H1 (cell line): ENCODE results near the gene PALM3. TPM values are rescaled to one million over a fixed set of nuclear protein-coding genes. Genes with fewer than 3 reads are reported as not detected.
A peak's percentile ranks its signal among the peaks of the same experiment; 100 is the strongest.

Source experiments
- BACH1 ChIP-seq: IDR thresholded peaks from 2 replicates; pipeline ENCODE4 v1.6.1; 2012; ENCODE audit warnings: low read length, improper control_type of control experiment
- BCL11A ChIP-seq, 2 experiments: IDR thresholded peaks; one replicate each; pipeline ENCODE4 v1.6.1; 2011; ENCODE audit warnings: low read depth in 2 of 2, low read length in 2 of 2, mild to moderate bottlenecking in 2 of 2
- CBX8 ChIP-seq: fragments of 300-800, 300-1000 bp; sonication (generic); IDR thresholded peaks from 2 replicates; pipeline ENCODE4 v1.7.1; 2016; ENCODE audit warnings: low read depth, low read length, borderline replicate concordance
- CEBPB ChIP-seq: IDR thresholded peaks from 2 replicates; pipeline ENCODE4 v1.6.1; 2012; ENCODE audit warnings: low read depth, low read length
- CHD1 ChIP-seq: IDR thresholded peaks from 2 replicates; pipeline ENCODE4 v1.6.1; 2012; ENCODE audit warnings: low read depth, low read length, improper control_type of control experiment
- CREB1 ChIP-seq: IDR thresholded peaks from 2 replicates; pipeline ENCODE4 v1.6.1; 2012; ENCODE audit warnings: inconsistent platforms
- CTBP2 ChIP-seq: IDR thresholded peaks from 2 replicates; pipeline ENCODE4 v1.7.0; 2011; ENCODE audit warnings: borderline replicate concordance, mild to moderate bottlenecking, moderate library complexity, mixed read lengths, low read length; ENCODE audit not compliant: insufficient read depth, insufficient read length
- E2F6 ChIP-seq: IDR thresholded peaks from 2 replicates; pipeline ENCODE4 v1.6.1; 2012; ENCODE audit warnings: inconsistent platforms
- GABPA ChIP-seq: IDR thresholded peaks from 2 replicates; pipeline ENCODE4 v1.6.1; 2011; ENCODE audit warnings: mild to moderate bottlenecking, low read length, moderate library complexity, borderline replicate concordance; ENCODE audit not compliant: insufficient read depth
- HDAC2 ChIP-seq, 2 experiments: fragments of 300-600 bp in 1 of 2; sonication (generic) in 1 of 2; IDR thresholded peaks; 2 replicates each; pipeline ENCODE4 v1.6.1; 2011 to 2012; ENCODE audit warnings: low read depth in 2 of 2, low read length in 2 of 2, mild to moderate bottlenecking in 2 of 2, moderate library complexity in 2 of 2, borderline replicate concordance in 1 of 2, inconsistent platforms in 1 of 2
- KDM4A ChIP-seq: IDR thresholded peaks from one replicate; pipeline ENCODE4 v1.7.1; 2012; ENCODE audit warnings: low read depth, mild to moderate bottlenecking, moderate library complexity, low read length, inconsistent platforms; ENCODE audit not compliant: severe bottlenecking
- KDM5A ChIP-seq: fragments of 200-600 bp; IDR thresholded peaks from 2 replicates; pipeline ENCODE4 v1.7.1; 2012; ENCODE audit warnings: mild to moderate bottlenecking, low read length, inconsistent platforms, mixed read lengths
- NANOG ChIP-seq: IDR thresholded peaks from 2 replicates; pipeline ENCODE4 v1.6.1; 2011; ENCODE audit warnings: low read length, low read depth, mild to moderate bottlenecking, inconsistent platforms; ENCODE audit not compliant: insufficient read depth, poor library complexity, severe bottlenecking
- PHF8 ChIP-seq: fragments of 200-600 bp; sonication (generic); conservative IDR thresholded peaks from 2 replicates; pipeline ENCODE4 v1.7.1; 2012; ENCODE audit warnings: low read depth, mild to moderate bottlenecking, inconsistent platforms, low read length, moderate library complexity
- POLR2A ChIP-seq, 2 experiments: IDR thresholded peaks; 1 replicate in 1 of 2; 2 replicates in 1 of 2; pipeline ENCODE4 v1.6.1; 2011; ENCODE audit warnings: low read depth in 2 of 2, low read length in 2 of 2, mild to moderate bottlenecking in 2 of 2; ENCODE audit errors: control extremely low read depth in 1 of 2
- RNF2 ChIP-seq: fragments of 200-900, 300-1000 bp; sonication (generic); IDR thresholded peaks from 2 replicates; pipeline ENCODE4 v1.7.1; 2016; ENCODE audit warnings: borderline replicate concordance, low read depth, mild to moderate bottlenecking, antibody characterized with exemption, low read length; ENCODE audit not compliant: poor library complexity, severe bottlenecking; ENCODE audit errors: missing control alignments
- RXRA ChIP-seq: IDR thresholded peaks from 2 replicates; pipeline ENCODE4 v1.6.1; 2011; ENCODE audit warnings: low read depth, mild to moderate bottlenecking, low read length, moderate library complexity; ENCODE audit not compliant: insufficient read depth
- SAP30 ChIP-seq: fragments of 300-600 bp; sonication (generic); IDR thresholded peaks from 2 replicates; pipeline ENCODE4 v1.7.1; 2012; ENCODE audit warnings: low read length, moderate library complexity, mild to moderate bottlenecking, inconsistent platforms; ENCODE audit not compliant: insufficient read depth, insufficient replicate concordance
- SIN3A ChIP-seq, 2 experiments: IDR thresholded peaks in 1 of 2; conservative IDR thresholded peaks in 1 of 2; 2 replicates each; pipeline ENCODE4 v1.6.1; 2011 to 2012; ENCODE audit warnings: low read length in 2 of 2, improper control_type of control experiment in 1 of 2, low read depth in 1 of 2, mild to moderate bottlenecking in 1 of 2
- TAF7 ChIP-seq: optimal IDR thresholded peaks from 2 replicates; pipeline ENCODE3; 2011; ENCODE audit warnings: low read depth, mild to moderate bottlenecking, inconsistent platforms, low read length, moderate library complexity, borderline replicate concordance
- YY1 ChIP-seq: IDR thresholded peaks from 2 replicates; pipeline ENCODE4 v1.6.1; 2011; ENCODE audit warnings: low read depth, mild to moderate bottlenecking, low read length
- polyA plus RNA-seq, 7 experiments: library from polyadenylated mRNA; depleted of rRNA in 3 of 7; stranded (reverse) in 5 of 7; unstranded in 2 of 7; fragments of >200 nt in 5 of 7; fragments of 200-250 nt in 2 of 7; gene quantifications; 1 replicate in 5 of 7; 2 replicates in 1 of 7; 4 replicates in 1 of 7; pipeline versions ENCODE4 v1.2.1 to v1.2.3, GENCODE V29; 2011 to 2013; ENCODE audit warnings: missing spikeins in 2 of 7, mixed read lengths in 2 of 7
- total RNA-seq: library from RNA; stranded (reverse); fragmentation: NEBNext Ultra II Directional; extraction: Animal tissue kit (Norgen Biotek cat#: 25700); gene quantifications from 2 replicates; pipeline ENCODE4 v1.2.1, GENCODE V29; 2021

Gene PALM3
- total and polyA plus RNA-seq, 2 of the 8 experiments (the other 6 are each of a cell fraction or from before 2014, with no cell fraction given) = 5.8 to 31.3 TPM

GRCh38 chr19:14006766-14007562 is 54.9 kb downstream of the PALM3 start (continued):
- TF ChIP-seq NANOG (no peak), CTBP2 (no peak), RXRA (0 out of 2 replicates have a peak, but pooled peaks have one; percentile 33), BCL11A (IDR thresholded peaks at IDR 0.05; ENCODE audit: low read depth in 2 of 2, low read length in 2 of 2) (no peak), POLR2A (IDR thresholded peaks at IDR 0.05; ENCODE audit: control extremely low read depth in 1 of 2, low read depth in 2 of 2, low read length in 2 of 2) (peak in 1 of 2 experiments; percentile 50; a peak in 1 of 3 replicates), CEBPB (no peak), BACH1 (no peak), CREB1 (peak; percentile 100), CBX8 (no peak), KDM4A (peak; percentile 88), SIN3A (conservative IDR thresholded peaks at IDR 0.05 in 1 of 2, IDR thresholded peaks at IDR 0.05 in 1 of 2; ENCODE audit: low read depth in 1 of 2, low read length in 2 of 2) (0 out of 4 replicates have a peak, but pooled peaks of 1 of the 2 experiments have one; percentile 47), TAF7 (no peak), CHD1 (no peak), SAP30 (no peak), PHF8 (peak; percentile 89), GABPA (no peak), RNF2 (no peak), YY1 (peak; percentile 73), KDM5A (no peak), HDAC2 (IDR thresholded peaks at IDR 0.05; ENCODE audit: borderline replicate concordance in 1 of 2, low read depth in 2 of 2, low read length in 2 of 2) (no peak), E2F6 (no peak)
